Choroid plexus epithelial cell (primary cell): ENCODE data around the gene AIF1.
"Not testable (repeated sequence)": the region's sequence is repeated elsewhere in the genome, so short reads cannot be mapped to it uniquely, and the experiment has no call there.

Experiments used
- DNase-seq: peaks from one replicate; pipeline ENCODE4 v3.0.0-alpha.2; 2010; ENCODE audit warnings: low read depth
- H3K4me3 ChIP-seq: 2 replicates; pipeline ENCODE4 v1.5.1; 2011; ENCODE audit warnings: low read depth, mild to moderate bottlenecking, control low read depth, low read length, moderate library complexity
- TF ChIP-seq, protein P1 (sequence below): conservative IDR thresholded peaks from 2 replicates; pipeline ENCODE4 v1.5.1; 2011; ENCODE audit warnings: low read depth, mild to moderate bottlenecking, control low read depth, inconsistent platforms, low read length, moderate library complexity

Gene AIF1

DNA sequence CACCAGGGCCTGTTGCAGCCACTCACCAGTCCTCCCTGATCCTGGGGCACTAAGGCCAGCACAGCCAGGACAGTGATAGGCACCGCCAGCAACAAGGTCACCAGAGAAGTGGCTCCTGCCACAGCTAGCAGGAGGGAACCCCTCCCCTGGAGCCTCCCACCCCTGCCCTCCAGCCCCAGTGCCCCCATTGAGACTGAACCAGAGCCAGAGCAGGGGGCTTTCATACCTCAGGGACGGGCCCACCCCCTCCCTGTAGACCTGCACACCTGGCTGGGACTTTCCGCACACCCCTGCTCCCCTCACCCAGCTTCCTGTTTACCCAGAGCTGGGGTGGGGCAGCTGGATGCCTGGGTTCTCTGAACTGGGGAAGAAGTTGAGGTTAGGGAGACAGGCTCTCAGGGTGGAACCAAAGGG, 32.8 kb upstream of the AIF1 start, which contains the start of gene LTB:
TSS of gene LTB (minus strand) at position 195 of the 414 bp plus-strand sequence. CDS start at position 188, 7 bp downstream.
- TF ChIP-seq, protein P1, sequence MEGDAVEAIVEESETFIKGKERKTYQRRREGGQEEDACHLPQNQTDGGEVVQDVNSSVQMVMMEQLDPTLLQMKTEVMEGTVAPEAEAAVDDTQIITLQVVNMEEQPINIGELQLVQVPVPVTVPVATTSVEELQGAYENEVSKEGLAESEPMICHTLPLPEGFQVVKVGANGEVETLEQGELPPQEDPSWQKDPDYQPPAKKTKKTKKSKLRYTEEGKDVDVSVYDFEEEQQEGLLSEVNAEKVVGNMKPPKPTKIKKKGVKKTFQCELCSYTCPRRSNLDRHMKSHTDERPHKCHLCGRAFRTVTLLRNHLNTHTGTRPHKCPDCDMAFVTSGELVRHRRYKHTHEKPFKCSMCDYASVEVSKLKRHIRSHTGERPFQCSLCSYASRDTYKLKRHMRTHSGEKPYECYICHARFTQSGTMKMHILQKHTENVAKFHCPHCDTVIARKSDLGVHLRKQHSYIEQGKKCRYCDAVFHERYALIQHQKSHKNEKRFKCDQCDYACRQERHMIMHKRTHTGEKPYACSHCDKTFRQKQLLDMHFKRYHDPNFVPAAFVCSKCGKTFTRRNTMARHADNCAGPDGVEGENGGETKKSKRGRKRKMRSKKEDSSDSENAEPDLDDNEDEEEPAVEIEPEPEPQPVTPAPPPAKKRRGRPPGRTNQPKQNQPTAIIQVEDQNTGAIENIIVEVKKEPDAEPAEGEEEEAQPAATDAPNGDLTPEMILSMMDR, result no peak
- no peak for DNase-seq
- H3K4me3 ChIP-seq, result peak within 1 kb of the TSS; percentile 86

DNA sequence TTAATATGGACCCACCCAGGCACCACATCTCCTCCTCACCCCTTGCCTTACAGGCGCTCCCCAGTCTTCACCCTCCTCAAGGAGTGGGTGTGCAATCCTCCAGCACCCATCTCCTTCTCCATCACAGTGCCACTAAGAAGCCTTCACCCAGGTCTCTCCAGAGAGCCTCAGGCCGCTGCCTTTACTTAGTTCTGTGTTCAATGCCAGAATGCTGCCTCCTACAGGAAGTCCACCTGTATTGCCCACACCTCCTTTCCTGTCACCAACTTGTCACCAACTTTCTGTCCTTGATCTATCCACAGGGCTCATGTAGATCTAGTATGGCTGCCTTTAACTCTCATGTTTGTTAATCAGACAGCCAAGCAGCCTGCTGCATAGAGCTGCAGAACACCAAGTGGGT, 29.5 kb upstream of the AIF1 start:
- no peak overlapping the region for H3K4me3 ChIP-seq
- DNase-seq, result no peak
- TF ChIP-seq, protein P1, result peak; percentile 40

DNA sequence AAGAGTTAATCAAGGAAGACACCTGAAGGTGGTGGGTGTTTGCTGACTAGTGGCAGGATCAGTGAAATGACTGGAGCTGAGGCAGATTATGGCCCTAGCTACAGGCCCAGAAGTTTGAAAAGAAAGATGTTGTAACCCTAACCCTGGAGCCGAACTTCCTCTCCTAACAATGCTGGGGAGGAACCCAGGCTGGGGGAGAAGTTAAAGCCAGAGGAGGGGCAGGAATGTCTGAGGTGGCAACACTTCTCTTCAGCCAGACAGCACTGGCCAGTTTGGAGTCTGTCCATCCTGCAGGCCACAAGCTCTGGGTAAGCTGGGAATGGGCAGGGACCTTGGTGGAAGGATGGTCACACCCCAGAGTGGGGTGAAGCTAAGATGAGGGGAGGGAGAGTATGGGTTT, 29.0 kb upstream of the AIF1 start, which contains the start of gene LST1:
TSS of gene LST1 (plus strand) at position 270 of the 400 bp plus-strand sequence. CDS start 1,023 bp downstream, outside the sequence.
- no peak within 1 kb of the TSS for H3K4me3 ChIP-seq
- TF ChIP-seq, protein P1, result no peak
- no peak for DNase-seq

DNA sequence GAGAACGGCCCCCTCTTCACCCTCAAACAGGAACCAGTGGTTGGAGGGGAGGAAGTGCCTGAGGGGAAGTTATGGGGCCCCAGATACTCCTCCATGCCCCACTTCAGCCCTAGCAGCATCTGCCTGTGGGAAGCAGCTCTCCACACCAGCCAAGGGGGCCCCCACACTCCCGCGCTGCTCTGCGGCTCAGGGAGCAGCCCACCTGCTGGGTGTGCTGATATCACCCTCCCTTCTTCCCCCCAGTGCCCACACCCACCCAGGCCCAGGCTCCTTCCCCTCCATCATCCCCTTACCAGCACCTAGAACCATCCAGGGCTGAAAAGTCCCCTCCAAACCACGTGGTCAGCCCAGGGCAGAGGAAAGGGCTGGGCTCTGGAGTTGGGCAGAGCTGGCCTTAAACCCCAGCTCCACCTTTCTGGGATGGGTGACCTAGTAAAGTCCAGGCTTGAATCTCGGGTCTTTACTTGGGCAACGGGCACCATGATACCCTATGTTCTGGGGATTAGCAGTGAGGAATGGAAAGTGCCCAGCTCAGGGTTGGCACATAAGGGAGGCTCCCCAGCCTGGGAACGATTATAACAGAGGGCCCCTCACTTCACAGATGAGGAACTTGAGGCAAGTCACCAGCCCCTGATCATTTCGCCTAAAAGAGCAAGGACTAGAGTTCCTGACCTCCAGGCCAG, 28.3 kb upstream of the AIF1 start:
- H3K4me3 ChIP-seq, result no peak overlapping the region
- TF ChIP-seq, protein P1, result no peak
- no peak for DNase-seq

- H3K4me3 ChIP-seq, result no peak overlapping the region
- no peak for DNase-seq
- TF ChIP-seq, protein P1, result no peak
Measured at GRCh38 chr6:31587791-31588777, 26.9 kb upstream of the AIF1 start.

- no peak for DNase-seq
- no peak overlapping the region for H3K4me3 ChIP-seq
- TF ChIP-seq, protein P1, result no peak
Measured at GRCh38 chr6:31588871-31589650, 26.0 kb upstream of the AIF1 start.

DNA sequence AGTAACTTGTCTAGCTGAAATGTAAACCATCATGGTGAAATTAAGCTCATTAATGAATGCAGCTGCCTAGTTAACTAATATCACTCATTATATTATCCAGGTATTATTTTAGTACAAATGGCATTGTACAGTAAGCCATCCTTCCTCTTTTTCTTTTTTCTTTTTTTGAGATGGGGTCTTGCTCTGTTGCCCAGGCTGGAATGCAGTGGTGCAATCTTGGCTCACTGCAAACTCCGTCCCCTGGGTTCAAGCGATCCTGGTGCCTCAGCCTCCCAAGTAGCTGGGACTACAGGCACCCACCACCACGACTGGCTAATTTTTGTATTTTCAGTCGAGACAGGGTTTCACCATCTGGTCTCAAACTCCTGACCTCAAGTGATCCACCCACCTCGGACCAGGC, 24.3 kb upstream of the AIF1 start:
- DNase-seq, H3K4me3 ChIP-seq: not testable (repeated sequence)
